HG03469 (cell line): ENCODE data around the gene C19orf53.
"Not testable (repeated sequence)": the region's sequence is repeated elsewhere in the genome, so short reads cannot be mapped to it uniquely, and the experiment has no call there.

Experiments
- ATAC-seq: cut with Tn5 transposase; IDR thresholded peaks from one replicate; pipeline ENCODE4 v1.9.1; 2021; ENCODE audit warnings: mild to moderate bottlenecking, moderate library complexity, moderate number of reproducible peaks; ENCODE audit not compliant: unreplicated experiment

Gene C19orf53

GRCh38 chr19:13774217-13775191 is at the start of gene C19orf53:
C19orf53 (plus strand) TSS chr19:13774456; CDS start chr19:13774478, 22 bp downstream.
- ATAC-seq: peak; percentile 75

DNA sequence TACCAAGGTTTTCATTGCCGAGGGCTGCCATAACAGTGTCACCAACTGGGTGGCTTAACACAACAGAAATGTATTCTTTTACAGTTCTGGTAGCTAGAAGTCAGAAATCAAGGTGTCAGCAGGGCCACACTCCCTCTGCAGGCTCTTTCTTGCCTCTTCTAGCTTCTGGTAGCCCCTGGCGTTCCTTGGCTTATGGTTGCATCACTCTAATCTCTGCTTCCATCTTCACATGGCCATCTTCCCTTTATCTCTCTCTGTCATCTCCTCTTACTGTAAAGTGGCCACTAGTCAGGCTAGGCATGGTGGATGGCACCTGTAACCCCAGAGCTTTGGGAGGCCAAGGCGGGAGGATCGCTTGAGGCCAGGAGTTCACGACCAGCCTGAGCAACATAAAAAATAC is 47.9 kb upstream of the C19orf53 start:
- ATAC-seq: no peak

DNA sequence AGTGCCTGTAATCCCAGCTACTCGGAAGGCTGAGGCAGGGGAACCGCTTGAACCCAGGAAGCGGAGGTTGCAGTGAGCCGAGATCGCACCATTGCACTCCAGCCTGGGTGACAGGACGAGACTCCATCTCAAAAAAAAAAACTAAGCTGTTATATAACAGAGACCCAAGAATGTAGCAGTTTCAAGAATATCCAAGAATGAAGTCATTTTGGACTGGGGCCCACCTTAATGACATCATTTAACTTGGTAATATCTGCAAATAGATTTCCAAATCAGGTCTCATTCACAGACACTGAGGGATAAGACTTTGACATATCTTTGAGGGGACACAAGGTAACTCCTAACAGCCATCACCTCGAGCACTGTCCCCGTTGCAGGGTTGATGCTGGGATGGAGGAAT is 46.5 kb upstream of the C19orf53 start:
- ATAC-seq: no peak

GRCh38 chr19:13729859-13730258 is 44.4 kb upstream of the C19orf53 start:
- no peak for ATAC-seq

- peak; percentile 78 for ATAC-seq
Measured at GRCh38 chr19:13731147-13731964, 42.9 kb upstream of the C19orf53 start.

GRCh38 chr19:13732337-13732736 is 41.9 kb upstream of the C19orf53 start:
- ATAC-seq: no peak

DNA sequence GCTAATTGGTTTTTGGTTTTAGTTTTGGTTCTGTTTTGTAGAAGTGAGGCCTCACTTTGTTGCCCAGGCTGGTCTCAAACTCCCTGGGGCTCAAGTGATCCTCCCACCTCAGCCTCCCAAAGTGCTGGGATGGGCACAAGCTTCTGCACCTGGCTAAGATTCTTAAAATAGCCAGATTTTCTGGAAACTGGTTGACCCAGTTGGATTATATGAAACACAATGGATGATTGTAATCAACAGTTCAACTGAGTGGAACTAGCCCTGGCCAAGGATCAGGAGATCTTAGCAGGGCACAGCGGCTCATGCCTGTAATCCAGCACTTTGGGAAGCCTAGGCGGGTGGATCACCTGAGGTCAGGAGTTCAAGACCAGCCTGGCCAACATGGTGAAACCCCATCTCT is 39.5 kb upstream of the C19orf53 start:
- no peak for ATAC-seq

DNA sequence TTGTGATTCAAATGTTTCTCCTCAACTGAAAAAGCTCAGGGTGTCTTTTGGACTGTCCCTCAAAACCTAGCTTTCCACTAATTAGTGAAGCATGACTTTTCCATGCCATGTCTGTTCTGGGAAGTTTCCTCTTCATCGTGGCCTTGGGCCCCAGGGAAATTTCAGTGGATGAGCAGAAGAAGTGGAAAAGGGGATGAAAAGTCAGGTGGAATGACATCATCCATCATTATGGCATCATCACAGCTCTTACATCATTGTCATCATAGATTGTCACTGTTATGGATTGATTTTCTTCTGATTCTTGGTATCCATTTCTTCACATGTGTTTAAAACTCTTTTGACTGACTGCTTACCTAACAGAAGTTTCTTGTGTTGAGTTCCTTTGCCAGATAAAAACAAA is 36.2 kb upstream of the C19orf53 start:
- no peak for ATAC-seq

DNA sequence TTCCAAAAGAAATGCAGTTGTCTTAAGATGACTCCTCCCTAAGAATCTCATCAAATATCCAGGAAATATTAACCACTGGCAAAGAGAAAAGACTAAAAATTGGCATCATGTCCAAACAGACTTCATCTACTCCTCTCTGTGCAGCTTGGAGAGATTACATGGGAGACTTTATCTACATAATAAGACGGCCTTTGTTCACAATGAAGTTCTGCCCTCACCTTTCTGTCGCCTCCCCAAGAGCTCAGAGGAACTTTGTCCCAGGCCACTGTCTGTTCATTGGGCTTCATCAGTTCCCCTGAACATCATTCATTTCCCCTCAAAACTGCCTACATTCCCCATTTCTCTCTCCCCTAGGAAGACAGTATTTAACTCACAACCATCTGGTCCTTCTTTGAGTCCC is 32.4 kb upstream of the C19orf53 start:
- ATAC-seq: no peak

DNA sequence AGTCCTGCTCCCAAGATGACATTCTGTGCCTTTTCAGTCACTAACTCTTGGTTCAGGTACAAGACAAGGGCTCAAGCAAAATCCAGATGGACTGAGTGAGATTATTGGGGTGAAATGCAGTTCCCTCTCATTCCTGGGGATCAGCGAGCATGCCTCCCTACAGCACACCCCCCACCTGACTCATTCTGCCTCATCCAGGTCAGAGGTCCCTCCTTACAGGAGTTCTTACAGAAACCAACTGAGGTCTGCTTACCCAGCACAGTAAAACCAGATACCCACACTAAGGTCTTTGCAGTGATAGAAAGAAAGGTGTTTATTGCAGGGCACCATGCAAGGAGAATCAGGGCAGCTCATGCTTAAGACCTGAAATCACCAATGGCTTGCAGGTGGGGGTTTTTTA is 31.5 kb upstream of the C19orf53 start:
- ATAC-seq: no peak

- no peak for ATAC-seq
Measured at GRCh38 chr19:13744174-13744573, 30.1 kb upstream of the C19orf53 start.

DNA sequence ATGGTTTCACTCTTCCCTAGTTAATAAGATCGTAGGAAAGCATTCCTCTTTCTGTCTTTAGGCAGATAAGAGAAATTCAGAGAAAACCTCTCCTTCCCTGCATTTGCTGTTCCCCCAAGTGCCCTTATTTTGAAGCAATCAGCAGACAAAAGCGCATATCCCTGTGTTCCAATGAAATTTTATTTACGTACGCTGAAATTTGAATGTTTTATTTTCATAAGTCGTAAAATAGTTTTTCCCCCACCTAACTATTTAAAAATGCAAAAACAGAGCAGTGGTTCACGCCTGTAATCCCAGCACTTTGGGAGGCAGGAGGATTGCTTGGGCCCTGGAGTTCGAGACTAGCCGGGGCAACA is 27.2 kb upstream of the C19orf53 start:
- ATAC-seq: no peak

DNA sequence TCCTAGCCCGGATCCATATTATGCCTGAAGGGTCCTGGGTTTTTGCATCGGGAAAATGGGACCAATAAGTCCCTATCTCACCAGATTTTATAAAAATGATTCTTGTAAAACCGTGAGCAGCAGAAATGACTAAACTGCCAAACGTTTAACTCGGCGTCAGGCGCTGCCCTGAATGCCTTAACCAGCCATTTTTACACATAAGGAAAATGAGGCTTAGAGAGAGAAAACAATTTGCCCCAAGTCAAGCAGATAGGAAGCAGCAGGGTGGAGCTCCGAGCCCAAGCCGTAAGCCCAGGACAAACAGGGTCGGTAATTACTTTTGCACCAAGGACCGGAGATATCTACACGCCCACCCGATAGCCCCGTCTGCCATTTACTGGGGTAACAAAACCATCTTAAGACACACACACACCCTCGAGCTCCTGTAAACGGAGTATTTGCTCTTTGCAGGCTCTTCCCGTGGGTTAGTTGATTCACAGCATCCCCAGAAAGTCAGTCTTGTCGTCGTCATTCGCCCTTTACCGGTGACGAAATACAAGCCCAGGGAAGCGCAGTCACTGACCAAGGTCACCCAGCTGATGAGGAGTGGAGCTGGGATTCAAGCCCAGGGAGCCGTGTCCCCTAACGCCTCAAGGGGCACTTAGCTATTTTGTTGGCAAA is 26.0 kb upstream of the C19orf53 start:
- ATAC-seq: no peak

GRCh38 chr19:13751436-13751835 is 22.8 kb upstream of the C19orf53 start:
- no peak for ATAC-seq

GRCh38 chr19:13753622-13754021 is 20.6 kb upstream of the C19orf53 start:
- not testable (repeated sequence) for ATAC-seq

DNA sequence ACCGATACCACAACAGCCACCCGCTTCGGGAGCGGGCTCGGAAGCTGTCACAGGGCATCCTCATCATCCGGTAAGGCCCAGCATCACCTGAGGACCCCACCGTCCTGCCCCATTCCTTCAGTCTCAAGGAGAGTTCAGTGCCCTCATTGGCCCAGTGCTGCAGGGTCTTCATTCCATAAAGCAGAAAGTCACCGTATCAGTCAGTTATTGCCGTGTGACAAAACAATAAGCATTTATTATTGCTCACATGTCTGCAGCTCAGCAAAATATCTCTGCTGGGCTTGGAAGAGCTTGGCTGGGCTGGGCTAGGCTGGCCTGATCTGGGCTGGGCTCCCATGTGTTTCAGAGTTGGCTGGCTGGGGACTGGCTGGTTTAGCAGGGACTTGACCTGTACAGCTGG is 18.0 kb upstream of the C19orf53 start:
- no peak for ATAC-seq

- ATAC-seq: no peak
Measured at GRCh38 chr19:13757805-13758772, 16.2 kb upstream of the C19orf53 start.

- ATAC-seq: no peak
Measured at GRCh38 chr19:13758795-13759194, 15.5 kb upstream of the C19orf53 start.

- no peak for ATAC-seq
Measured at GRCh38 chr19:13761423-13761822, 12.8 kb upstream of the C19orf53 start.

DNA sequence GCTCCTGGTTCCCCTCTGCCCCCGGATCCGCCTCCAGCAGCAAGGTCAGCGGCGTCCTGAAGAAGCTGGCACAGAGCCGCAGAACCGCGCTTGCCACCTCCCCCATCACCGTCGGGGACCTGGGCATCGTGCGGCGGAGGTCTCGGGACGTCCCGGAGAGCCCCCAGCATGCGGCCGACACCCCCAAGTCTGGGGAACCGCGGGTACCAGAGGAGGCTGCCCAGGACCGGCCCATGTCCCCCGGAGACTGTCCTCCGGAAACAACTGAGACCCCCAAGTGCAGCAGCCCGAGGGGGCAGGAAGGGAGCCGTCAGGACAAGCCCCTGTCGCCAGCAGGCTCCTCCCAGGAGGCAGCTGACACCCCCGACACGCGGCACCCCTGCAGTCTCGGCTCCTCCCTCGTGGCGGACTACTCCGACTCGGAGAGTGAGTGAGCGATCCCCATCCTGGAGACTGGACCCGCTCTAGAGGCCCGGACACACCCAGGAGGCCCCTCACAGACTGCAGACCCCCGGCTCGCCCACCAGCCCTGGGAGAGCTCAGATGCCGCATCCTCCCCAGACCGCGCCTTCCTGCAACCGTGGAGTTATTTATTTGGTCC is 11.5 kb upstream of the C19orf53 start:
- ATAC-seq: no peak
